Stomach (tissue), 4 donors: ENCODE measurements around the gene RFPL4AL1.

ENCODE experiments used
- CTCF ChIP-seq, 7 experiments: fragments of 450-650 bp in 4 of 7; fragments of 200-600 bp in 3 of 7; sonication (generic) in 3 of 7; IDR thresholded peaks; one replicate each; pipeline ENCODE4 v1.5.1; 2016 to 2019; ENCODE audit warnings: antibody characterized with exemption in 7 of 7, control low read depth in 2 of 7, mild to moderate bottlenecking in 1 of 7
- EP300 ChIP-seq: sonication (generic); formaldehyde crosslinking; IDR thresholded peaks from one replicate; pipeline ENCODE4 v1.6.1; 2017; ENCODE audit warnings: antibody characterized with exemption
- POLR2A ChIP-seq, 4 donors: fragments of 450-650 bp; IDR thresholded peaks; one replicate each; pipeline ENCODE4 v1.6.1; 2016; ENCODE audit warnings: antibody characterized with exemption in 4 of 4, control low read depth in 2 of 4, mild to moderate bottlenecking in 1 of 4, moderate library complexity in 1 of 4
- POLR2AphosphoS5 ChIP-seq, 3 donors: sonication (generic); formaldehyde crosslinking; IDR thresholded peaks; one replicate each; pipeline ENCODE4 v1.6.1; 2016; ENCODE audit warnings: antibody characterized with exemption in 3 of 3

- TF ChIP-seq EP300 (no peak), POLR2AphosphoS5 (IDR thresholded peaks at IDR 0.05) (peak in 1 of 3 donors; percentile 14), CTCF (IDR thresholded peaks at IDR 0.05) (no peak), POLR2A (IDR thresholded peaks at IDR 0.05) (no peak)
Measured at GRCh38 chr19:55753401-55753800, 15.5 kb upstream of the RFPL4AL1 start.
